Activated naive CD4-positive, alpha-beta T cell treated with anti-CD3 and anti-CD28 coated beads for 36 hours (primary cell): ENCODE measurements around the gene INPP5A. TPM values are rescaled to one million over a fixed set of nuclear protein-coding genes. Genes with fewer than 3 reads are reported as not detected.
A peak's percentile ranks its signal among the peaks of the same experiment; 100 is the strongest.
"Not testable (repeated sequence)": the region's sequence is repeated elsewhere in the genome, so short reads cannot be mapped to it uniquely, and the experiment has no call there.

Experiments used
- CTCF ChIA-PET: fragments of 350-600 bp; sonication (Branson Sonifier 250); formaldehyde crosslinking; loops from one replicate; lab custom pipeline; 2021; ENCODE audit warnings: antibody characterized with exemption; lab: Charles Lee
- DNase-seq: peaks from one replicate; pipeline ENCODE4 v3.0.0-alpha.2; 2020
- H3K27ac Mint-ChIP-seq: one replicate; pipeline ENCODE4 v1.8.0; 2021; ENCODE audit warnings: mild to moderate bottlenecking, mixed read lengths
- H3K27me3 Mint-ChIP-seq: one replicate; pipeline ENCODE4 v1.8.0; 2021; ENCODE audit warnings: low read depth, mixed read lengths
- H3K36me3 Mint-ChIP-seq: one replicate; pipeline ENCODE4 v1.8.0; 2021; ENCODE audit warnings: low read depth, mixed read lengths
- H3K4me1 Mint-ChIP-seq: one replicate; pipeline ENCODE4 v1.8.0; 2021; ENCODE audit warnings: low read depth, mixed read lengths
- H3K4me3 Mint-ChIP-seq: one replicate; pipeline ENCODE4 v1.8.0; 2021; ENCODE audit warnings: mild to moderate bottlenecking, moderate library complexity, mixed read lengths
- H3K9me3 Mint-ChIP-seq: one replicate; pipeline ENCODE4 v1.8.0; 2021; ENCODE audit warnings: mixed read lengths
- intact Hi-C: fragments of 100-400 bp; cut with micrococcal nuclease; formaldehyde crosslinking; loops from one replicate; pipeline ENCODE4 v1.15.1; 2023
- total RNA-seq, 2 experiments: library from RNA; stranded (reverse); gene quantifications; one replicate each; pipeline ENCODE4 v1.2.3, GENCODE V29; 2021

Gene INPP5A
- total RNA-seq, 2 experiments from 2014 or later: 17.3 to 19.5 TPM

GRCh38 chr10:132673746-132674145, 136.2 kb downstream of the INPP5A start:
- DNase-seq, CTCF ChIA-PET, H3K4me3 Mint-ChIP-seq, H3K4me1 Mint-ChIP-seq, intact Hi-C loops, H3K27ac Mint-ChIP-seq, H3K27me3 Mint-ChIP-seq, H3K36me3 Mint-ChIP-seq, H3K9me3 Mint-ChIP-seq: not testable (repeated sequence)

GRCh38 chr10:132674311-132674710, 136.7 kb downstream of the INPP5A start:
- DNase-seq: no peak
- CTCF ChIA-PET: no interaction called here
- no peaks in the 10 kb centered on the region for H3K27me3 Mint-ChIP-seq
- no peak overlapping the region for H3K4me3 Mint-ChIP-seq
- no peaks in the 10 kb centered on the region for H3K36me3 Mint-ChIP-seq
- H3K27ac Mint-ChIP-seq: no peak overlapping the region
- peaks cover 2% of the 10 kb centered on the region for H3K4me1 Mint-ChIP-seq
- no peaks in the 10 kb centered on the region for H3K9me3 Mint-ChIP-seq
- intact Hi-C loops: no loop called here

- Mint-ChIP-seq H3K4me1 (peaks cover 2% of the 10 kb centered on the region), H3K9me3 (no peaks in the 10 kb centered on the region), H3K27ac (no peak overlapping the region), H3K4me3 (no peak overlapping the region), H3K36me3 (no peaks in the 10 kb centered on the region), H3K27me3 (no peaks in the 10 kb centered on the region)
- CTCF ChIA-PET: no interaction called here
- DNase-seq: no peak
- intact Hi-C loops: no loop called here
Observed at GRCh38 chr10:132675031-132675740, 137.6 kb downstream of the INPP5A start.

DNA sequence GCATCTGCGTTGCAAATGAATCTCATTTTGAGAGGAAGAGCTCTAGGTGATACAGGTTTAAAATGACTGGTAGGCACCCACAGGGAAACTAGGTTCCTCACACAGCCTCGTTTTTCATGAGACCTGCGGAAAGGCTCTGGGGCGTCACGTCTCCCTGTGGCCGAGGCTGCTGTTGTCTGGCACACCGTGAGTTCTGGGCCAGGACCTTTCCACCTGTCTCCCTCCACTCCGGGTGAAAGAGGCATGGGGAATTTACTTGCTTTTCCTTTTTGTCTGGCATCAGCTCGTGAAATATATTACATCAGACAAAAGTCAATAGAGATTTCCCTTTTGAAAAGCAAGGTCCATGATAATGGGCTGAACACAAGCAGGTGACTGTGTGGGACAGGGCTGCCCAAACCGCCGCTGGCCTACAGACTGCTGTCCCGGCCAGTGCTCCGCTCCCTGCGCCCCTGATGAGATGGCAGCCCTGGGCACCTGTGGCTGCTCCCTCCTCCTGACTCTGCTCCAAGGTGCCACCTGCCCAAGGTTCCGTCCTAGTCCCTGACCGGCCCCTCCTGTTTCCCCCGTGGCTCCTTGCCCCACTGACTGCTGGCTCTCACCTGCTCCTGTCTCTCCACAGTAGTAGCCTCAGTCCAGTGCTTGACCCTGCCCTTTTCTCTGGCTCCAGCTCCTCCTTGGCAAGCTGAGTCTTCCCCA, 138.8 kb downstream of the INPP5A start:
- Mint-ChIP-seq H3K27ac (no peak overlapping the region), H3K4me1 (peaks cover 1% of the 10 kb centered on the region), H3K27me3 (no peaks in the 10 kb centered on the region), H3K36me3 (no peaks in the 10 kb centered on the region), H3K9me3 (no peaks in the 10 kb centered on the region), H3K4me3 (no peak overlapping the region)
- CTCF ChIA-PET: no interaction called here
- intact Hi-C loops: no loop called here
- no peak for DNase-seq

- intact Hi-C loops: no loop called here
- no peaks in the 10 kb centered on the region for H3K27me3 Mint-ChIP-seq
- no peak overlapping the region for H3K27ac Mint-ChIP-seq
- no peak overlapping the region for H3K4me3 Mint-ChIP-seq
- DNase-seq: no peak
- H3K4me1 Mint-ChIP-seq: no peaks in the 10 kb centered on the region
- no peaks in the 10 kb centered on the region for H3K36me3 Mint-ChIP-seq
- CTCF ChIA-PET: no interaction called here
- H3K9me3 Mint-ChIP-seq: no peaks in the 10 kb centered on the region
Observed at GRCh38 chr10:132677096-132677472, 139.5 kb downstream of the INPP5A start.

DNA sequence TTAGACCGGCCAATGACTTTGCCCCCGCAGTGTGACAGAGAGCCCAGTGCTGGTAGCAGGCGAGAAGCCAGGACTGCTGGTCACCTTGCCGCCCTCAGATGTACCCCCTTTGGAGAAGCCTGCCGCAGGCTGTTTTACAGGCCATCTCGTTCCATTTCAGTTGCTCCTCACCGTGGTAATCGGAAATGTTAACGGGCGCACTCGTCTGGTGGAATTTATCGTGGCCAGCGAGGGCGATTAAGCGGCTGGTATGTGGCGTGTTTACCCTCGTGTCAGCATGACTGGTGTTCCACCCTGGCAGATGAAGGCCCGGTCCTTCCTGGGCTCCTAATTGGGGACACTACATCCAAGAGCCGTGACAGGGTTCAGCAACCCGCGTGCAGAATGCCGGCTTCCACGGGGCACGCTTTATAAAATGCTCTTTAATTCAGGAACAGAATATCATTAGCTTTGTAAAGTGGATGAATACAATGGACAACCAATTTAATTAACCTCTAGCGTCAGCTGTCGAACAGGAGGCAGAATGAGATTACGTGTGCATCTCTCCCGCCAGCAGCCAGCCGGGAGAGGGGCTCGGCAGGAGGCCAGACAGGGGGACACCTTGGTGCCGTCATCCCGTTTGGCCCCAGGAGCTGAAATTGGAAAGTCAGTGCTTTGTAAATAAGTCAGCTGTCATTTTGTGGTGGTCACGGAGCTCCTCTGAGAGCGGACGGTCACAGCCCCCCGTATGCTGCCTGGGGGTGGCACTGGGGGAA, 140.1 kb downstream of the INPP5A start:
- no peaks in the 10 kb centered on the region for H3K9me3 Mint-ChIP-seq
- H3K27me3 Mint-ChIP-seq: no peaks in the 10 kb centered on the region
- CTCF ChIA-PET: no interaction called here
- H3K36me3 Mint-ChIP-seq: no peaks in the 10 kb centered on the region
- intact Hi-C loops: no loop called here
- H3K27ac Mint-ChIP-seq: no peak overlapping the region
- H3K4me3 Mint-ChIP-seq: no peak overlapping the region
- no peaks in the 10 kb centered on the region for H3K4me1 Mint-ChIP-seq
- DNase-seq: no peak

DNA sequence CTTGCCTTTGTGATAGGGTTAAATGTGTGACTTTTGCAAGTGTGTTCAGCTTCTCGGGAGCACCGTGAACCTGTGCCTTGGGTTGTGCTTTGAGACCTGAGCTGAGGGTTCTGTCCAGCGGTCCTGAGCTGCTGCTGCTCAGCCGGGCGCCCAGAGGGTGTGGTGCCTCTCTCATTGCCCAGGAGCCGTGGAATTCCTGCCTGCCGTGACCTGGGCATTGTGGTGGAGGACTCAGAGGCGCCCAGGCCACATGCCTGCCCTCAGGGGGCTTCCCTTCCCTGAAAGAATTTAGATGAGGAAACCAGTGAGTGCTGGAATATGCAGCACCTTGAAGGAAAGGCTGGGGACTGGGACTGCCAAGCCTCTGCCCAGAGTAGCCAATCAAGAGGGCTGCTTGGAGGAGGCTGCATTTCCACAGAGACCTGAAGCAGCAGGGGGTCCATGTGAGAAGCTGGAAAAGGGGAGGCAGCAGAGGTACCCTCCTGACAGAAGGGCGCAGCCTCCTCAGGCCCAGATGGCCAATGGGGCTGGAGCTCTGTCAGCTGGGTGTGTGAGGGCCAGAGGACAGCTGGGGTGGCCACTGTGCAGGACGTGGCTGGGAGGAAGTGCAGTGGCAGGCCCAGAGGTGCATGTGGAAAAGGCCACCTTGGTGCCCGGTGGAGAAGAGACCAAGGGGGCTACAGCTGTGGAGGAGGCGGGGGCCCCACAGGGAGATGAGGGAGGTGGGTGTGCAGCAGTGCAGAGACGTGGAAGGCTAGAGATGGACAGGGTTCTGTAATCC, 141.0 kb downstream of the INPP5A start:
- H3K27me3 Mint-ChIP-seq: no peaks in the 10 kb centered on the region
- H3K27ac Mint-ChIP-seq: no peak overlapping the region
- H3K4me3 Mint-ChIP-seq: no peak overlapping the region
- H3K4me1 Mint-ChIP-seq: peaks cover 3% of the 10 kb centered on the region
- H3K9me3 Mint-ChIP-seq: no peaks in the 10 kb centered on the region
- intact Hi-C loops: no loop called here
- DNase-seq: no peak
- no peaks in the 10 kb centered on the region for H3K36me3 Mint-ChIP-seq
- CTCF ChIA-PET: no interaction called here

- no peak for DNase-seq
- intact Hi-C loops: no loop called here
- no peaks in the 10 kb centered on the region for H3K36me3 Mint-ChIP-seq
- no peaks in the 10 kb centered on the region for H3K27me3 Mint-ChIP-seq
- H3K4me1 Mint-ChIP-seq: peaks cover 6% of the 10 kb centered on the region
- no peak overlapping the region for H3K27ac Mint-ChIP-seq
- no peak overlapping the region for H3K4me3 Mint-ChIP-seq
- CTCF ChIA-PET: no interaction called here
- no peaks in the 10 kb centered on the region for H3K9me3 Mint-ChIP-seq
Observed at GRCh38 chr10:132679217-132679595, 141.6 kb downstream of the INPP5A start.

- CTCF ChIA-PET: no interaction called here
- H3K27ac Mint-ChIP-seq: no peak overlapping the region
- DNase-seq: no peak
- no peaks in the 10 kb centered on the region for H3K36me3 Mint-ChIP-seq
- H3K9me3 Mint-ChIP-seq: no peaks in the 10 kb centered on the region
- intact Hi-C loops: no loop called here
- H3K4me1 Mint-ChIP-seq: peaks cover 10% of the 10 kb centered on the region
- H3K4me3 Mint-ChIP-seq: no peak overlapping the region
- H3K27me3 Mint-ChIP-seq: no peaks in the 10 kb centered on the region
Observed at GRCh38 chr10:132679640-132680039, 142.1 kb downstream of the INPP5A start.

DNA sequence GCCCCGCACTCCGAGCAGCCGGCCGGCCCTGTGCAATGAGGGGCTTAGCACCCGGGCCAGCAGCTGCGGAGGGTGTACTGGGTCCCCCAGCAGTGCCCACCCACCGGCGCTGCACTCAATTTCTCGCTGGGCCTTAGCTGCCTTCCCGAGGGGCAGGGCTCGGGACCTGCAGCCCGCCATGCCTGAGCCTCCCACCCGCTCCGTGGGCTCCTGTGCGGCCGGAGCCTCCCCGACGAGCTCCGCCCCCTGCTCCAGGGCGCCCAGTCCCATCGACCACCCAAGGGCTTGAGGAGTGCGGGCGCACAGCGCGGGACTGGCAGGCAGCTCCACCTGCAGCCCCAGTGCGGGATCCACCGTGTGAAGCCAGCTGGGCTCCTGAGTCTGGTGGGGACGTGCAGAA, 143.2 kb downstream of the INPP5A start:
- DNase-seq, H3K27me3 Mint-ChIP-seq, CTCF ChIA-PET, H3K9me3 Mint-ChIP-seq, H3K27ac Mint-ChIP-seq, intact Hi-C loops, H3K4me3 Mint-ChIP-seq, H3K36me3 Mint-ChIP-seq: not testable (repeated sequence)
- peaks cover 19% of the 10 kb centered on the region for H3K4me1 Mint-ChIP-seq

DNA sequence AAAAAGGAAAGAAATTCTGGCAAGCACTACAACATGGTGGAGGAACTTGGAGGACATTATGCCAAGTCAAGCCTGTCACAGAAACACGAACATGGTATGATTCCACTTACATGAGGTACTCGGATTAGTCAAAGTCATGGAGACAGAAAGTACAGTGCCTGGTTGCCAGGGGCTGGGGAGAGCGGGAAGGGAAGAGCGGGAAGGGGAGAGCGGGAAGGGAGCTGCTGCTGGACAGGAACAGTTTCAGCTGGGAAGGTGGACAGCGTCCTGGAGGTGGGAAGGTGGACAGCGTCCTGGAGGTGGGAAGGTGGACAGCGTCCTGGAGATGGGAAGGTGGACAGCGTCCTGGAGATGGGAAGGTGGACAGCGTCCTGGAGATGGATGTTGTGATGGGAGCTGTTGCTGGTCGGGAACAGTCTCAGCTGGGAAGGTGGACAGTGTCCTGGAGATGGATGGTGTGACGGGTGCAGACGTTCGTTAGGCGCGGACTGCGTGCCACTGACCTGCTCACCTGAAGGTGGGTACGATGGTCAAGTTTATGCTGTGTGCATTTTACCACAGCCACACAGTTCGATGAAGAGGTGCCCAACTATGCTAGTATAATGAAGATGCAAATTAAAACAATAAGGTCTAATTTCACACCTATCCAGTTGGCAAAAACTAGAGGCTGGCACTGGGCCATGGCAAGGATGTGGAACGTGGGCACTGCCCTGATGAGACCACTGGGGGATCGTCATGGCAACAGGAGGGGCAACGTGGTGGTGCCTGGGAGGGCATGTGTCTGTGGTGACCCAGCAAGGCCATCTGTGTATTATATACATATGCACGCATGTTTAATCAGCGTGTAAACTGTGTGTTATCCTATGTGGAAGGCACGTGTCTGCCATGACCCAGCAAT, 144.5 kb downstream of the INPP5A start:
- H3K4me1 Mint-ChIP-seq: peaks cover 19% of the 10 kb centered on the region
- H3K9me3 Mint-ChIP-seq: no peaks in the 10 kb centered on the region
- H3K36me3 Mint-ChIP-seq: no peaks in the 10 kb centered on the region
- no peak overlapping the region for H3K4me3 Mint-ChIP-seq
- peak; percentile 2 for DNase-seq
- no peak overlapping the region for H3K27ac Mint-ChIP-seq
- CTCF ChIA-PET: no interaction called here
- H3K27me3 Mint-ChIP-seq: no peaks in the 10 kb centered on the region
- intact Hi-C loops: no loop called here
